Measurements from ENCODE around the gene RFX8.

The RFX8 gene

GRCh38 chr2:101348883-101349282 is 126.0 kb downstream of the RFX8 start:
- ATAC-seq (no peak), DNase-seq (no peak)
